Measurements from ENCODE around the gene KIAA0513.
"Not testable (repeated sequence)": the region's sequence is repeated elsewhere in the genome, so short reads cannot be mapped to it uniquely, and the experiment has no call there.

The KIAA0513 gene

GRCh38 chr16:85114909-85115567 lies 87.4 kb downstream of the KIAA0513 start:
- DNase-seq = peak; percentile 91

GRCh38 chr16:85117418-85117817 lies 89.8 kb downstream of the KIAA0513 start:
- DNase-seq = no peak

GRCh38 chr16:85120006-85120340 lies 92.4 kb downstream of the KIAA0513 start:
- no peak for DNase-seq

- not testable (repeated sequence) for DNase-seq
These were observed 95.8 kb downstream of the KIAA0513 start for GRCh38 chr16:85123441-85123840.

- DNase-seq = peak; percentile 73
These were observed 96.5 kb downstream of the KIAA0513 start for GRCh38 chr16:85123891-85124635.

- peak; percentile 75 for DNase-seq
These were observed 97.2 kb downstream of the KIAA0513 start for GRCh38 chr16:85124636-85125346.

GRCh38 chr16:85125570-85126393 lies 98.2 kb downstream of the KIAA0513 start:
- DNase-seq = peak; percentile 52

GRCh38 chr16:85126394-85126704 lies 98.8 kb downstream of the KIAA0513 start:
- DNase-seq = no peak

- peak; percentile 92 for DNase-seq
These were observed 99.2 kb downstream of the KIAA0513 start for GRCh38 chr16:85126705-85127378.

- DNase-seq = no peak
These were observed 99.8 kb downstream of the KIAA0513 start for GRCh38 chr16:85127379-85127723.

- DNase-seq = no peak
These were observed 100.7 kb downstream of the KIAA0513 start for GRCh38 chr16:85128079-85128837.

GRCh38 chr16:85129876-85130704 lies 102.5 kb downstream of the KIAA0513 start:
- DNase-seq = peak; percentile 61

GRCh38 chr16:85130705-85131028 lies 103.1 kb downstream of the KIAA0513 start:
- DNase-seq = no peak

- DNase-seq = no peak
These were observed 105.1 kb downstream of the KIAA0513 start for GRCh38 chr16:85132456-85133289.

- DNase-seq = no peak
These were observed 105.7 kb downstream of the KIAA0513 start for GRCh38 chr16:85133290-85133599.

- peak; percentile 37 for DNase-seq
These were observed 106.6 kb downstream of the KIAA0513 start for GRCh38 chr16:85134076-85134788.

- DNase-seq = peak; percentile 42
These were observed 107.2 kb downstream of the KIAA0513 start for GRCh38 chr16:85134789-85135142.

GRCh38 chr16:85136213-85136701 lies 108.7 kb downstream of the KIAA0513 start:
- DNase-seq = peak; percentile 88

GRCh38 chr16:85136702-85137322 lies 109.2 kb downstream of the KIAA0513 start:
- peak; percentile 85 for DNase-seq

All from right hindlimb (tissue), 1 donor.